ENCODE measurements around the gene KCNJ6. TPM values are rescaled to one million over a fixed set of nuclear protein-coding genes. Genes with fewer than 3 reads are reported as not detected.
A peak's percentile ranks its signal among the peaks of the same experiment; 100 is the strongest.

The KCNJ6 gene
- total and polyA plus RNA-seq, 2 donors from 2014 or later, result 0.06 TPM; not detected in 1

DNA sequence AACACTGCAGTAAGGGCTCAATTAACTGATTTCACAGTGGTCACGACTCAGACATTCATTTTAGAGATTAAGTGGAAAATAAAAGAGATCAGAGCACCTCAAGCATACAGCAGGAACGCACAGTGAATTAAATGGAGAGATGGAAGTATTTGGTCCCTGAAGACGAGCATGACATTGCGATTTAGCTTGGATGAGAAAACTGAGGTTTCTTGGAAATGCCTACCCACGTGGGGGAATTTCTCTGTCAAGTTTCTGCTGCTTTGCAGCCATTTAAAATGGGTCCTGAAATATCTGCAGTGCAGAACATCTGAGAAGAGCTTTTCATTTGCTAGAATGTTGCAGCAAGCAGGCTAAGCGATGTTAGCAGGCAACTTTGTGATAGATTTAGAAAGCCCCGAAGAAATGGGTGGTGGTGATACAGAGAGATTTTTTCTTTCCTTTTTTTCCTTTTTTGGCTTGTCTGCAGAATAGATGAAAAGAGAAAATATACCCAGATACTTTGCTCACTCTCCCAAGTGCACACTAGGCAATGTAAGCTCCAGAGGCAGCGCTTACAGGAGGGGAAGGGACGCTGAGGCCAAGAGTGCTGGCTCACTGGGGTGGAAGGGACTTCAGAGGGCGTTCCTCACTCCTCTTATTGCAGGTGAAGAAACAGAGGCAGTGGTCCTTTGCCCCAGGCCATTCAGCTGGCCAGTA is 258.0 kb downstream of the KCNJ6 start:
- H3K27ac ChIP-seq (ENCODE audit: low read depth in 2 of 2, low read length in 2 of 2), result peak overlapping the region in 1 of 2 donors; percentile 7
- H3K36me3 ChIP-seq (ENCODE audit: control insufficient read depth in 2 of 3, insufficient read depth in 3 of 3, low read length in 3 of 3), result no peaks in the 10 kb centered on the region
- no peak overlapping the region for H3K9ac ChIP-seq (ENCODE audit: low read length in 3 of 3)
- H3K9me3 ChIP-seq (ENCODE audit: control insufficient read depth in 2 of 3, insufficient read depth in 1 of 3, low read length in 3 of 3), result no peaks in the 10 kb centered on the region
- TF ChIP-seq, protein P1, sequence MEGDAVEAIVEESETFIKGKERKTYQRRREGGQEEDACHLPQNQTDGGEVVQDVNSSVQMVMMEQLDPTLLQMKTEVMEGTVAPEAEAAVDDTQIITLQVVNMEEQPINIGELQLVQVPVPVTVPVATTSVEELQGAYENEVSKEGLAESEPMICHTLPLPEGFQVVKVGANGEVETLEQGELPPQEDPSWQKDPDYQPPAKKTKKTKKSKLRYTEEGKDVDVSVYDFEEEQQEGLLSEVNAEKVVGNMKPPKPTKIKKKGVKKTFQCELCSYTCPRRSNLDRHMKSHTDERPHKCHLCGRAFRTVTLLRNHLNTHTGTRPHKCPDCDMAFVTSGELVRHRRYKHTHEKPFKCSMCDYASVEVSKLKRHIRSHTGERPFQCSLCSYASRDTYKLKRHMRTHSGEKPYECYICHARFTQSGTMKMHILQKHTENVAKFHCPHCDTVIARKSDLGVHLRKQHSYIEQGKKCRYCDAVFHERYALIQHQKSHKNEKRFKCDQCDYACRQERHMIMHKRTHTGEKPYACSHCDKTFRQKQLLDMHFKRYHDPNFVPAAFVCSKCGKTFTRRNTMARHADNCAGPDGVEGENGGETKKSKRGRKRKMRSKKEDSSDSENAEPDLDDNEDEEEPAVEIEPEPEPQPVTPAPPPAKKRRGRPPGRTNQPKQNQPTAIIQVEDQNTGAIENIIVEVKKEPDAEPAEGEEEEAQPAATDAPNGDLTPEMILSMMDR (IDR thresholded peaks at IDR 0.05; ENCODE audit: borderline replicate concordance, extremely low read depth, insufficient read depth), result no peak
- no peaks in the 10 kb centered on the region for H3K27me3 ChIP-seq (ENCODE audit: control insufficient read depth, insufficient read depth, low read length)
- peaks cover 0 to 12% (median 6%) of the 10 kb centered on the region in 3 donors for H3K4me1 ChIP-seq (ENCODE audit: control insufficient read depth in 2 of 3, insufficient read depth in 2 of 3, low read depth in 1 of 3, low read length in 3 of 3)
- intact Hi-C loops (cut with DNase I), result no loop called here
- H3K4me3 ChIP-seq (ENCODE audit: low read length in 3 of 3), result peak overlapping the region in 1 of 3 donors; percentile 22
- no peak for FAIRE-seq
- peak in 1 of 5 donors; percentile 9 for DNase-seq

DNA sequence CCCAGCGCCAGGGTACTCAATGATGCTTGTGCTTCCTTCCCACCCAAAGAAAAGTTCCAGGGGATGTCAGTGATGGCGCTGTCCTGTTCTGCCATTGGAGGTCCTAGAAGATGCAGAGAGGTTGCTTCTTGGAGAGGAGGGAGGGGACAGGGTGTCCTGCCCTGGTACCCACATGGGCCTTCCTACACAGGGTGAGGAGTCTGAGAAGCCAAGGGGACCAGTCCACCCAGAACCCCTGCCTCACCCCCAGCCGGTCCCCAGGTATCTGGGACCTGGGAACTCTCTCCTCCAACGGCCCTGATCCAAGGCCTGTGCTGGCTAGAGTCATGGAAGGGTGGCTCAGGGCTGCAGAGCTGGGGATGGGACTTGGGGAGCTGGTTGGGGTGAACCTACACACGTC is 259.4 kb downstream of the KCNJ6 start:
- H3K27me3 ChIP-seq (ENCODE audit: control insufficient read depth, insufficient read depth, low read length), result no peaks in the 10 kb centered on the region
- no peak overlapping the region for H3K27ac ChIP-seq (ENCODE audit: low read depth in 2 of 2, low read length in 2 of 2)
- no peaks in the 10 kb centered on the region for H3K9me3 ChIP-seq (ENCODE audit: control insufficient read depth in 2 of 3, insufficient read depth in 1 of 3, low read length in 3 of 3)
- TF ChIP-seq, protein P1 (IDR thresholded peaks at IDR 0.05; ENCODE audit: borderline replicate concordance, extremely low read depth, insufficient read depth), result no peak
- no peak for DNase-seq
- H3K4me3 ChIP-seq (ENCODE audit: low read length in 3 of 3), result no peak overlapping the region
- intact Hi-C loops (cut with DNase I), result no loop called here
- no peak for FAIRE-seq
- no peak overlapping the region for H3K9ac ChIP-seq (ENCODE audit: low read length in 3 of 3)
- no peaks in the 10 kb centered on the region for H3K36me3 ChIP-seq (ENCODE audit: control insufficient read depth in 2 of 3, insufficient read depth in 3 of 3, low read length in 3 of 3)
- H3K4me1 ChIP-seq (ENCODE audit: control insufficient read depth in 2 of 3, insufficient read depth in 2 of 3, low read depth in 1 of 3, low read length in 3 of 3), result peaks cover 0 to 12% (median 6%) of the 10 kb centered on the region in 3 donors

DNA sequence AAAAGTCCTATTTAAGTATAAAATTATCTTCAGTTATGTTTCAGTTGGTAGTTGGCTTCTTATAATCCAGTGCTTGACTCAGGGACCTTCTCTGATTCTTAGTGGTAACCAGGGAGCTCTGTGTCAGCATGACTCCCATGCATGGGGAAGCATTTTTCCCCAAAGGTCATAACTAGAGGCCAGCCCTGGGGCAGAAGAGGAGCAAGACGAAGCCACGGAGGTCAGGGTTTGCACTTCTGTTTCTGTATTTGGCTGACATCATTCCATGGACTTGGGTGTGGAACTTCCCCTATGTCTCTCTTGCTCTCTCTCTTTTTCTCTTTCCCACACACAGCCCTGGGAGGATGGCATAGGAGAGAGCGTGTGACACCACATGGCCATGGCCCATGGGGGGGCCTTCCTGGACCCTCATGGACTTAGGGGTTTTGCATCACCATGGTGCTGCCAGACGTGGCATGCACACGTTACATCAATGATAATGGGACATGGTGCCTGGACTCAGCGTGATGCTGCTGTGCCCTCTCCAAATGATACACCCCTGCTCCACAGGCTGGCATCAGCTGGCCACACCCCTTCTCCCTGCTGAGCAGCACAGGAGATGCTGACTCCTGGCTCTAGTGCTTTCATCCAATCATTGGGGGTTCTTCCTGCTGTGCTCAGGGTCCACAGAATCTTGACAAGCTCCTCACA is 260.5 kb downstream of the KCNJ6 start:
- FAIRE-seq (no peak), DNase-seq (no peak)
- Histone ChIP-seq H3K4me3 (ENCODE audit: low read length in 3 of 3) (no peak overlapping the region), H3K9me3 (ENCODE audit: control insufficient read depth in 2 of 3, insufficient read depth in 1 of 3, low read length in 3 of 3) (no peaks in the 10 kb centered on the region), H3K36me3 (ENCODE audit: control insufficient read depth in 2 of 3, insufficient read depth in 3 of 3, low read length in 3 of 3) (no peaks in the 10 kb centered on the region), H3K4me1 (ENCODE audit: control insufficient read depth in 2 of 3, insufficient read depth in 2 of 3, low read depth in 1 of 3, low read length in 3 of 3) (peaks cover 0 to 12% (median 6%) of the 10 kb centered on the region in 3 donors), H3K27ac (ENCODE audit: low read depth in 2 of 2, low read length in 2 of 2) (no peak overlapping the region), H3K27me3 (ENCODE audit: control insufficient read depth, insufficient read depth, low read length) (no peaks in the 10 kb centered on the region), H3K9ac (ENCODE audit: low read length in 3 of 3) (no peak overlapping the region)
- intact Hi-C loops (cut with DNase I), result no loop called here
- TF ChIP-seq, protein P1 (IDR thresholded peaks at IDR 0.05; ENCODE audit: borderline replicate concordance, extremely low read depth, insufficient read depth), result no peak

Measured in kidney (tissue), 14 donors.